ENCODE measurements around the gene EBF4.
A peak's percentile ranks its signal among the peaks of the same experiment; 100 is the strongest.
"Not testable (repeated sequence)": the region's sequence is repeated elsewhere in the genome, so short reads cannot be mapped to it uniquely, and the experiment has no call there.

Gene EBF4

DNA sequence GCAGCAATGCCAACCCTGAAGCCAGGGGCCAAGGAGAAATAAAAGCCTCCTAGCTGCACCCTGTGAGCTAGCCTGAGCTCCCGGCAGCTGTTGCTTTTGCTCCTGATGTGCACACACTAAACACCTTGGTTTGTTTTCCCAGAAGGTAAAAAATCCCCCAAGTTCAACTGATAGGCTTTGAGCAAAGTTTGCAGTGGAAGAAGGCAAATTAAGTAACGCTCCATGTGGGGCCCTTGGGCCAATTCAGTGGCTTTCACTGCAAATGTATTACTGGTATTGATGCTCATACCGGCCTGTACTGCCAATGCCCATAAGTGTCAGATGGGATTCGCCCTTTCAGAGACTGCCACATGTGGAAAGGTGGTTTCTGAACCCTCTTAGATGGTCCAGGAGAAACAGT is 19.1 kb upstream of the EBF4 start:
- no peak overlapping the region for H3K4me3 ChIP-seq (ENCODE audit: low read depth, low read length)
- TF ChIP-seq CTCF (IDR thresholded peaks at IDR 0.05; ENCODE audit: insufficient read depth, low read depth, low read length, missing control alignments), result no peak
- DNase-seq (ENCODE audit: low read depth), result no peak

DNA sequence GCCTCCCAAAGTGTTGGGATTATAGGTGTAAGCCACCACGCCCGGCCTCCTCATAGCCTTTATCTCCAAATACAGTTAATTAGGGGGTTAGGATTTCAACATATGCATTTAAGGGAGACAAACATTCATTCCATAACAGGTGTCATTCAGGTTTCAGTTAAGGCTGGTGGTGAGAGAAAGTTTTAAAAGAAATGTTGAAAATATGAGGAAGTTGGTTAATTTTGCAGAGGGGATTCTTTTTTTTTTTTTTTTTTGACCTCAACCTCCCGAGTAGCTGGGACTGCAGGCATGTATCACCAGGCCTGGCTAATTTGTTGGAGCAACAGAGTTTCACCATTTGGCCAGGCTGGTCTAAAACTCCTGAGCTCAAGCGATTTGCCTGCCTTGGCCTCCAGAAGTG is 12.5 kb upstream of the EBF4 start:
- DNase-seq (ENCODE audit: low read depth), result no peak
- no peak overlapping the region for H3K4me3 ChIP-seq (ENCODE audit: low read depth, low read length)
- no peak for TF ChIP-seq CTCF (IDR thresholded peaks at IDR 0.05; ENCODE audit: insufficient read depth, low read depth, low read length, missing control alignments)

- not testable (repeated sequence) for H3K4me3 ChIP-seq (ENCODE audit: low read depth, low read length); DNase-seq (ENCODE audit: low read depth)
These were observed 10.5 kb upstream of the EBF4 start for GRCh38 chr20:2682040-2682439.

DNA sequence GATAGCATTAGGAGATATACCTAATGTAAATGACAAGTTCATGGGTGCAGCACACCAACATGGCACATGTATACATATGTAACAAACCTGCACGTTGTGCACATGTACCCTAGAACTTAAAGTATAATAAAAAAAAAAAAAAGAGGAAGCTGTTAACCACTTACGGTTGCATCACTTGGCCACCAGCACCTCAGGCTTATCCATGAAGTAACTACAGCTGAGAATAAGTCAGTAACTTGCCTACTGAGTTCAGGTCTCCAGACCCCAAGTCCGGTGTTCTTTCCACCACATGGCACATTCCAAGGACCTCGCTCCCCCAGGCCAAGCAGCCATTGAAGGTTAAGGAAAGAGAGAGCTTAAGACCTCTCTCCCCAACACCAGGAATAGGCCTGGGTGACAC is 7.8 kb upstream of the EBF4 start:
- not testable (repeated sequence) for H3K4me3 ChIP-seq (ENCODE audit: low read depth, low read length); DNase-seq (ENCODE audit: low read depth)

GRCh38 chr20:2687514-2687913 is 5.1 kb upstream of the EBF4 start:
- TF ChIP-seq CTCF (IDR thresholded peaks at IDR 0.05; ENCODE audit: insufficient read depth, low read depth, low read length, missing control alignments), result no peak
- no peak for DNase-seq (ENCODE audit: low read depth)
- no peak overlapping the region for H3K4me3 ChIP-seq (ENCODE audit: low read depth, low read length)

DNA sequence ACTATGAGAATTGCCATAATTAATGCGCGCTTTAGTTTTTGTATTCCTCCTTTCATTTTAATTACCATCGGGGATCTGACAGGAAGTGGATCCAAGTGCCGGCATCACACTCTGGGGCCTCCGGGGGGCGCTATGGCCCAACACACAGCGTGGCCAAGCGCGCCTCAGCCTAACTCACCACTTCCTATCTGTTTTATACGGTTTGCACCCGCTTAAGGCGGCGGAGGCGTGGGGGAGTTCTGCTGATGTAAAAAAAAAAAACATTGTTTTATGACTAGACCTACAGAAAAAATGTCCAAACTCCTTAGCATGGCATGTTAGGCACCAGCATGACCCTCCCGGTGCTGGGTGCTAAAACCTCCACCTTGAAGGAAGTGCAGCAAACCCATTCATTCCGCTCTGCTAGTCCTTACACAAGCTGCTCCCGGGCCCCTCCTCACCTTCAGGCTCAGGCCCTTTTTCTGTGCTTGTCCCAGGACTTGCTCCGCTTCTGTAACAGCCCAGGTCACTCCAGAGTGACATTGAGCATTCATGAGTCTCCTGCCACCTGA is 4.5 kb upstream of the EBF4 start:
- peak; percentile 51 for TF ChIP-seq CTCF (IDR thresholded peaks at IDR 0.05; ENCODE audit: insufficient read depth, low read depth, low read length, missing control alignments)
- no peak overlapping the region for H3K4me3 ChIP-seq (ENCODE audit: low read depth, low read length)
- DNase-seq (ENCODE audit: low read depth), result peak; percentile 53

- no peak for DNase-seq (ENCODE audit: low read depth)
These were observed 2.4 kb upstream of the EBF4 start for GRCh38 chr20:2690213-2690612.

More at GRCh38 chr20:2690213-2690612, 2.4 kb upstream of the EBF4 start:
- no peak overlapping the region for H3K4me3 ChIP-seq (ENCODE audit: low read depth, low read length)
- no peak for TF ChIP-seq CTCF (IDR thresholded peaks at IDR 0.05; ENCODE audit: insufficient read depth, low read depth, low read length, missing control alignments)

Measured in GM12865 (cell line).